Activated effector memory CD4-positive, alpha-beta T cell treated with anti-CD3 and anti-CD28 coated beads, Interleukin-2, amount 50 U/mL, for 16 hours (primary cell): ENCODE results near the gene ESRRB.

Source experiments
- DNase-seq: peaks from one replicate; pipeline ENCODE4 v3.0.0-alpha.2; 2020

The ESRRB gene

DNA sequence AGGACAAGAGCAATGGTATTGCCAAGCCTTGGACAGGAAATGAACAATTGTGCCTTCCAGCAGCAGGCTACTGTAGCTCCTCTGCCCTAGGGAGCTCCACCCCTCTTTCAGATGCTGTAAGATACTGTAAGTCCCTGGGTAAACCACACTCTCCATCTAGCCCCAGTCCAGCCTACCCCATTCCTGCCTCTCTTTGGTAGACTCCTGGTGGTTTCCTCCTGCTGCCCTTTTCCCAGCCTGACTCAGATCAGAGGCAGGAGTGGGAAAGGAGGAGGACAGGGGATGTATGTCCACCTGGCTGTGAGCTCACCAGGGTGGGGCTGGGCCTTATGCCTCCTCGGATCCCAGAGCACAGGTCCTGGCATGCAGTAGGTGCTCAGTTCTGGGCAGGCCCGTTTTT lies 174.6 kb downstream of the ESRRB start:
- DNase-seq: no peak

DNA sequence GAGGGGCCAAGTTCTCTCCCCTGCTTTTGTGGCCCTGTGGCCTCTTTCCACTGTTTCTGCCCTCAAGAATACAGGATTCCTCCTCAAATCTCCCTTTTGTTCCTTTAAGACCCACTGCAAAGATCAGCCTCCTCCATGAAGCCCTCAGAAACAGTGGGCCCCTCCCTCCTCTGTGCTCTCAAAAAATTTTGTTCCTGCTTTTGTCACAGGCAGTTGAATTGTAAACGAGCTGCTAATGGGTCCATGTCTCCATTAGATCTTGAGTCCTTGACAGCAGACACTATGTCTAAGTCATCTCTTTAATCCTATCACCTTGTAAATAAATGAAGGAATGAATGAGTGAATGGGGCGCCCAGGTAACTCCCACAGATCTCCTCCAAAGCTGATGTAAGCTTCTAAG lies 175.2 kb downstream of the ESRRB start:
- no peak for DNase-seq
